HG02938 (cell line): Measurements from ENCODE around the gene CIB4.

Source experiments
- ATAC-seq: cut with Tn5 transposase; IDR thresholded peaks from one replicate; pipeline ENCODE4 v1.9.1; 2021; ENCODE audit warnings: mild to moderate bottlenecking, moderate library complexity; ENCODE audit not compliant: unreplicated experiment

Gene CIB4

GRCh38 chr2:26640781-26641564 lies at the start of gene CIB4:
TSS of gene CIB4 (minus strand) at chr2:26641366. CDS start at chr2:26641314, 52 bp downstream.
- no peak for ATAC-seq

- ATAC-seq, result no peak
These were observed 46.6 kb upstream of the CIB4 start for GRCh38 chr2:26687801-26688200.

GRCh38 chr2:26687328-26687727 lies 46.2 kb upstream of the CIB4 start:
- ATAC-seq, result no peak

GRCh38 chr2:26685989-26686839 lies 45.0 kb upstream of the CIB4 start:
- no peak for ATAC-seq

- no peak for ATAC-seq
These were observed 44.2 kb upstream of the CIB4 start for GRCh38 chr2:26685341-26685740.

GRCh38 chr2:26683583-26683982 lies 42.4 kb upstream of the CIB4 start:
- ATAC-seq, result no peak

GRCh38 chr2:26682155-26682554 lies 41.0 kb upstream of the CIB4 start:
- no peak for ATAC-seq

- ATAC-seq, result no peak
These were observed 40.5 kb upstream of the CIB4 start for GRCh38 chr2:26681656-26682055.

GRCh38 chr2:26679867-26680266 lies 38.7 kb upstream of the CIB4 start:
- ATAC-seq, result no peak

GRCh38 chr2:26678035-26678434 lies 36.9 kb upstream of the CIB4 start:
- ATAC-seq, result no peak

- ATAC-seq, result no peak
These were observed 34.6 kb upstream of the CIB4 start for GRCh38 chr2:26675651-26676255.

- no peak for ATAC-seq
These were observed 33.6 kb upstream of the CIB4 start for GRCh38 chr2:26674771-26675170.

GRCh38 chr2:26674002-26674751 lies 33.0 kb upstream of the CIB4 start:
- no peak for ATAC-seq

GRCh38 chr2:26672818-26673393 lies 31.7 kb upstream of the CIB4 start:
- no peak for ATAC-seq

GRCh38 chr2:26672112-26672817 lies 31.1 kb upstream of the CIB4 start:
- ATAC-seq, result no peak

GRCh38 chr2:26671691-26672090 lies 30.5 kb upstream of the CIB4 start:
- no peak for ATAC-seq

- ATAC-seq, result no peak
These were observed 29.8 kb upstream of the CIB4 start for GRCh38 chr2:26670931-26671460.

- no peak for ATAC-seq
These were observed 29.0 kb upstream of the CIB4 start for GRCh38 chr2:26670171-26670570.

GRCh38 chr2:26668856-26669750 lies 27.9 kb upstream of the CIB4 start:
- no peak for ATAC-seq
